ENCODE measurements around the gene ARSG. TPM values are rescaled to one million over a fixed set of nuclear protein-coding genes. Genes with fewer than 3 reads are reported as not detected.
"Not testable (repeated sequence)": the region's sequence is repeated elsewhere in the genome, so short reads cannot be mapped to it uniquely, and the experiment has no call there.

The ARSG gene
- total RNA-seq, 1 donor from 2014 or later, result 19.6 TPM

DNA sequence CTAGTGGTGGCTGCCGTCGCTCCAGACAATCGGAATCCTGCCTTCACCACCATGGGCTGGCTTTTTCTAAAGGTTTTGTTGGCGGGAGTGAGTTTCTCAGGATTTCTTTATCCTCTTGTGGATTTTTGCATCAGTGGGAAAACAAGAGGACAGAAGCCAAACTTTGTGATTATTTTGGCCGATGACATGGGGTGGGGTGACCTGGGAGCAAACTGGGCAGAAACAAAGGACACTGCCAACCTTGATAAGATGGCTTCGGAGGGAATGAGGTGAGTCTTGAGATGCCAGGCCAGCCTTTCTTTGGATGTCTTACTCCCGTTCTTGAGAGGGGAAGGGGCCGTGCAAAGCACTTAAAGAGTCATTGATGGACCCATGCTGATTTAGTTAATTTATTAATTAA, 16.1 kb downstream of the ARSG start:
- Mint-ChIP-seq H3K27ac (no peak overlapping the region), H3K4me1 (no peaks in the 10 kb centered on the region), H3K4me3 (no peak overlapping the region), H3K9me3 (no peaks in the 10 kb centered on the region), H3K27me3 (no peaks in the 10 kb centered on the region), H3K36me3 (ENCODE audit: low read depth) (peaks cover 14% of the 10 kb centered on the region)
- POLR2A ChIA-PET, result no interaction called here
- TF ChIP-seq, protein P1, sequence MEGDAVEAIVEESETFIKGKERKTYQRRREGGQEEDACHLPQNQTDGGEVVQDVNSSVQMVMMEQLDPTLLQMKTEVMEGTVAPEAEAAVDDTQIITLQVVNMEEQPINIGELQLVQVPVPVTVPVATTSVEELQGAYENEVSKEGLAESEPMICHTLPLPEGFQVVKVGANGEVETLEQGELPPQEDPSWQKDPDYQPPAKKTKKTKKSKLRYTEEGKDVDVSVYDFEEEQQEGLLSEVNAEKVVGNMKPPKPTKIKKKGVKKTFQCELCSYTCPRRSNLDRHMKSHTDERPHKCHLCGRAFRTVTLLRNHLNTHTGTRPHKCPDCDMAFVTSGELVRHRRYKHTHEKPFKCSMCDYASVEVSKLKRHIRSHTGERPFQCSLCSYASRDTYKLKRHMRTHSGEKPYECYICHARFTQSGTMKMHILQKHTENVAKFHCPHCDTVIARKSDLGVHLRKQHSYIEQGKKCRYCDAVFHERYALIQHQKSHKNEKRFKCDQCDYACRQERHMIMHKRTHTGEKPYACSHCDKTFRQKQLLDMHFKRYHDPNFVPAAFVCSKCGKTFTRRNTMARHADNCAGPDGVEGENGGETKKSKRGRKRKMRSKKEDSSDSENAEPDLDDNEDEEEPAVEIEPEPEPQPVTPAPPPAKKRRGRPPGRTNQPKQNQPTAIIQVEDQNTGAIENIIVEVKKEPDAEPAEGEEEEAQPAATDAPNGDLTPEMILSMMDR (IDR thresholded peaks at IDR 0.05), result no peak
- ATAC-seq (ENCODE audit: low read depth) (no peak), DNase-seq (no peak)
- intact Hi-C loops (cut with micrococcal nuclease), result no loop called here
- CTCF ChIA-PET, result no interaction called here

DNA sequence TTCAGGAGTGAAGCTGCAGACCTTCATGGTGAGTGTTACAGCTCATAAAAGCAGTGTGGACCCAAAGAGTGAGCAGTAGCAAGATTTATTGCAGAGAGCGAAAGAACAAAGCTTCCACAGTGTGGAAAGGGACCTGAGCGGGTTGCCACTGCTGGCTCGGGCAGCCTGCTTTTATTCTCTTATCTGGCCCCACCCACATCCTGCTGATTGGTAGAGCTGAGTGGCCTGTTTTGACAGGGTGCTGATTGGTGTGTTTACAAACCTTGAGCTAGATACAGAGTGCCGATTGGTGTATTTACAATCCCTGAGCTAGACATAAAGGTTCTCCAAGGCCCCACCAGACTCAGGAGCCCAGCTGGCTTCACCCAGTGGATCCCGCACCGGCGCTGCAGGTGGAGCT, 17.2 kb downstream of the ARSG start:
- H3K27ac Mint-ChIP-seq; ATAC-seq (ENCODE audit: low read depth); CTCF ChIA-PET; DNase-seq; H3K27me3 Mint-ChIP-seq; intact Hi-C loops (cut with micrococcal nuclease); H3K9me3 Mint-ChIP-seq; H3K4me1 Mint-ChIP-seq; H3K4me3 Mint-ChIP-seq; POLR2A ChIA-PET: not testable (repeated sequence)
- peaks cover 14% of the 10 kb centered on the region for H3K36me3 Mint-ChIP-seq (ENCODE audit: low read depth)

DNA sequence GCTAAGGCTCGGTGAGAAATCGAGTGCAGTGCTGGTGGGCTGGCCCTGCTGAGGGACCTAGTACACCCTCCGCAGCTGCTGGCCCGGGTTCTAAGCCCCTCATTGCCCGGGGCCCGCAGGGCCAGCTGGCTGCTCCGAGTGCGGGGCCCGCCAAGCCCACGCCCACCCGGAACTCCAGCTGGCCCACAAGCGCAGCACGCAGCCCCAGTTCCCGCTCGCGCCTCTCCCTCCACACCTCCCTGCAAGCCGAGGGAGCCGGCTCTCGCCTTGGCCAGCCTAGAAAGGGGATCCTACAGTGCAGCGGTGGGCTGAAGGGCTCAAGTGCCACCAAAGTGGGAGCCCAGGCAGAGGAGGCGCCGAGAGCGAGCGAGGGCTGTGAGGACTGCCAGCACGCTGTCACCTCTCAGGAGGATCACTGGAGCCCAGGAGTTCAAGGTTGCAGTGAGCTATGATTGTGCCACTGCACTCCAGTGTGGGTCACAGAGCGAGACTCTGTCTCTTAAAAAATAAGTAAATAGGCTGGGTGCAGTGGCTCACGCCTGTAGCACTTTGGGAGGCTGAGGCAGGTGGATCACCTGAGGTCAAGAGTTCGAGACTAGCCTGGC, 17.9 kb downstream of the ARSG start:
- CTCF ChIA-PET; ATAC-seq (ENCODE audit: low read depth); H3K27ac Mint-ChIP-seq; H3K27me3 Mint-ChIP-seq; DNase-seq; POLR2A ChIA-PET; H3K4me1 Mint-ChIP-seq; H3K9me3 Mint-ChIP-seq; H3K4me3 Mint-ChIP-seq; intact Hi-C loops (cut with micrococcal nuclease): not testable (repeated sequence)
- H3K36me3 Mint-ChIP-seq (ENCODE audit: low read depth), result peaks cover 14% of the 10 kb centered on the region

DNA sequence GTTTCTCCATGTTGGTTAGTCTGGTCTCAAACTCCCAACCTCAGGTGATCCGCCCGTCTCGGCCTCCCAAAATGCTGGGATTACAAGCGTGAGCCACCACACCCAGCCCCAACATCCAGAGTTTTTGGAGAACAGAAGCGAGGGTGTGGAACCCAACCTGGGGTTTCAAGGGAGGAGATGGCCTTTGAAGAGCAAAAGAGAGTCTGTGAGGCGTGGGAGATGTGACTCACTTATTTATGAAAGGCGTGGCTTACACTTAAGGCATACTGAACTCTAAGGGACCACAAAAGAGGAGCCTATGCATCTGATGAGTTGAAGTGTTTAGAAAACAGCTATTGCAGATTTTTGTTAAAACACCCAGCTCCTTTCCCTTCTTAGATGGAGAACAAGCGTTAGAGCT, 18.9 kb downstream of the ARSG start:
- Mint-ChIP-seq H3K27ac (no peak overlapping the region), H3K9me3 (no peaks in the 10 kb centered on the region), H3K36me3 (ENCODE audit: low read depth) (peaks cover 14% of the 10 kb centered on the region), H3K4me3 (no peak overlapping the region), H3K27me3 (no peaks in the 10 kb centered on the region), H3K4me1 (peaks cover 9% of the 10 kb centered on the region)
- TF ChIP-seq, protein P1 (IDR thresholded peaks at IDR 0.05), result no peak
- no peak for DNase-seq
- intact Hi-C loops (cut with micrococcal nuclease), result no loop called here
- ChIA-PET POLR2A (no interaction called here), CTCF (no interaction called here)
- ATAC-seq (ENCODE audit: low read depth), result no peak

DNA sequence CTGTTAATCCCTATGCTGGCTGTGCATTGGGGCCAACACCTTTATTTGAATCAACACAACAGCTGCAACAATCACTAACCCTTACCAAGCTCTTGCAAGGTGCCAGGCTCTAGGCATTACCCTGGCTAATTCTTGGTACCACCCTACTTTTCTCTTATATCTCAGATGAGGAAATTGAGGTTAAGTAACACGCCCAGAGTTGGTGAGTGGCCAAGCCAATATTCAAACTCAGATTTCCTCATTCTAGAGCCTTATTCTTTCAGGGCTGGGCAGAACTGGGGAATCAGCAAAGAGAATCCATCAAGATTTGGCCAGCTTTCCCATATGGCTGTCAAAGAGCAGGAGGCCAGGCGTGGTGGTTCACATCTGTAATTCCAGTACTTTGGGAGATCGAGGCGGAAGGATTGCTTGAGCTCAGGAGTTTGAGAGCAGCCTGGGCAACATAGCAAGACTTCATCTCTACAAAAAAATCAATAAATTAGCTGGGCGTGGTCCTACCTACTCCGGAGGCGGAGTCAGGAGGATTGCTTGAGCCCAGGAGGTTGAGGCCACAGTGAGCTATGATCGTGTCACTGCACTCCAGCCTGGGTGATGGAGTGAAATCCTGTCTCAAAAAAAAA, 23.7 kb downstream of the ARSG start:
- ChIA-PET CTCF (interaction anchor here (1.0 kb wide), 1 partner anchor 55 kb away, joined by 3 read pairs; no protein-coding TSS in a partner anchor), POLR2A (no interaction called here)
- H3K36me3 Mint-ChIP-seq (ENCODE audit: low read depth), result no peaks in the 10 kb centered on the region
- H3K4me1 Mint-ChIP-seq, result peaks cover 30% of the 10 kb centered on the region
- no peaks in the 10 kb centered on the region for H3K9me3 Mint-ChIP-seq
- peaks cover 1% of the 10 kb centered on the region for H3K27me3 Mint-ChIP-seq
- DNase-seq (no peak), ATAC-seq (ENCODE audit: low read depth) (no peak)
- TF ChIP-seq, protein P1 (IDR thresholded peaks at IDR 0.05), result no peak
- H3K4me3 Mint-ChIP-seq, result no peak overlapping the region
- intact Hi-C loops (cut with micrococcal nuclease), result loop anchor here (2.0 to 5.0 kb wide), 2 partner anchors 22 to 42 kb away; no protein-coding TSS in a partner anchor
- H3K27ac Mint-ChIP-seq, result no peak overlapping the region

DNA sequence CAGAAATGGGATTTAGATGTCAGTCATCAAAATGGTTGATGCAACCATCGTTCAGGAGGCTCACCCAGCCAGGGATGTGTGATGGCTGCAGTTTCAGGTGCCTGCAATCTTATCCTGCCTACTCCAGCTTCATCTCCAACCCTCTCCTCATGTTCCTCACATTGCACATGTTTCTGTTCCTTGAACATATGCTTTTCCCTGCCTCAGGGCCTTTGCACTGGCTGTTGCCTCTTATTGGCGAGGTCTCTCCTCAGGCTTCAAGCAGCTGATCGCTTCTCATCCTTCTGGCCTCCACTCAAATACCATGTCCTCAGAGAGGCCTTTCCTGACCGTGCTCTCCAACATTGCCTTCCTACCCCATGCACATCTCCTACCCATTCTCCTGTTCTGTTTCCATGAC, 24.6 kb downstream of the ARSG start:
- Mint-ChIP-seq H3K9me3 (no peaks in the 10 kb centered on the region), H3K4me1 (peaks cover 34% of the 10 kb centered on the region), H3K27me3 (peaks cover 3% of the 10 kb centered on the region), H3K27ac (no peak overlapping the region), H3K36me3 (ENCODE audit: low read depth) (no peaks in the 10 kb centered on the region), H3K4me3 (no peak overlapping the region)
- ChIA-PET CTCF (no interaction called here), POLR2A (interaction anchor here (0.6 to 4.3 kb wide), 2 partner anchors 18 to 24 kb away, joined by 9 to 25 read pairs; partner anchors contain the start of genes ARSG and SLC16A6)
- intact Hi-C loops (cut with micrococcal nuclease), result loop anchor here (2.0 to 5.0 kb wide), 2 partner anchors 23 to 41 kb away; no protein-coding TSS in a partner anchor
- no peak for ATAC-seq (ENCODE audit: low read depth)
- no peak for DNase-seq
- TF ChIP-seq, protein P1 (IDR thresholded peaks at IDR 0.05), result no peak
